Left lung (tissue), 10 donors: ENCODE results near the gene CYP19A1. TPM values are rescaled to one million over a fixed set of nuclear protein-coding genes. Genes with fewer than 3 reads are reported as not detected.

Experiments
- ATAC-seq: fragments of 200-7000 bp; cut with Tn5 transposase; one replicate; pipeline ENCODE4 v1.9.1; 2020; ENCODE audit warnings: moderate library complexity
- DNase-seq, 4 donors: peaks; one replicate each; pipeline ENCODE4 v3.0.0-alpha.2; 2013 to 2020
- H3K27ac ChIP-seq, 2 donors: fragments of 200-600 bp; sonication (generic) in 1 of 2; one replicate each; pipeline versions ENCODE4 v1.5.0 to v1.8.0; 2020 to 2021
- H3K27me3 ChIP-seq, 2 donors: fragments of 200-600 bp; sonication (generic) in 1 of 2; one replicate each; pipeline versions ENCODE4 v1.5.0 to v1.8.0; 2020 to 2021
- H3K36me3 ChIP-seq, 2 donors: fragments of 200-600 bp; sonication (generic) in 1 of 2; one replicate each; pipeline versions ENCODE4 v1.5.0 to v1.8.0; 2020 to 2021
- H3K4me1 ChIP-seq, 2 donors: fragments of 200-600 bp; one replicate each; pipeline ENCODE4 v1.8.0; 2021
- H3K4me3 ChIP-seq, 2 donors: fragments of 200-600 bp; sonication (generic) in 1 of 2; one replicate each; pipeline versions ENCODE4 v1.5.0 to v1.8.0; 2020 to 2021; ENCODE audit warnings: mild to moderate bottlenecking in 1 of 2
- H3K9me3 ChIP-seq, 2 donors: fragments of 200-600 bp; sonication (generic) in 1 of 2; one replicate each; pipeline versions ENCODE4 v1.5.0 to v1.8.0; 2020 to 2021
- intact Hi-C, 2 donors: fragments of 100-400 bp; cut with DNase I; formaldehyde crosslinking; loops; one replicate each; pipeline versions ENCODE4 v1.11.2 to v1.14.2; 2022
- polyA plus RNA-seq, 6 donors: library from polyadenylated mRNA; unstranded; fragments of 120-200 nt; gene quantifications; one replicate each; pipeline ENCODE4 v1.2.1, GENCODE V29; 2013; ENCODE audit not compliant: insufficient read length in 6 of 6
- total RNA-seq, 2 donors: library from RNA; stranded (reverse); fragmentation: NEBNext Ultra II Directional; extraction: Animal tissue kit (Norgen Biotek cat#: 25700); gene quantifications; one replicate each; pipeline ENCODE4 v1.2.1, GENCODE V29; 2021
- TF ChIP-seq, protein P1 (sequence below), 2 donors: fragments of 200-600 bp; sonication (generic) in 1 of 2; IDR thresholded peaks; one replicate each; pipeline versions ENCODE4 v1.5.0 to v1.8.0; 2021; ENCODE audit warnings: antibody characterized with exemption in 2 of 2
- donor health status: DM: no; HTN: yes; CAD: no.
- donor health status: DM: no; HTN: no; CAD: no.

CYP19A1 gene
- total and polyA plus RNA-seq, 8 donors, result 0.13 to 7.1 (median 0.47) TPM; not detected in 2

DNA sequence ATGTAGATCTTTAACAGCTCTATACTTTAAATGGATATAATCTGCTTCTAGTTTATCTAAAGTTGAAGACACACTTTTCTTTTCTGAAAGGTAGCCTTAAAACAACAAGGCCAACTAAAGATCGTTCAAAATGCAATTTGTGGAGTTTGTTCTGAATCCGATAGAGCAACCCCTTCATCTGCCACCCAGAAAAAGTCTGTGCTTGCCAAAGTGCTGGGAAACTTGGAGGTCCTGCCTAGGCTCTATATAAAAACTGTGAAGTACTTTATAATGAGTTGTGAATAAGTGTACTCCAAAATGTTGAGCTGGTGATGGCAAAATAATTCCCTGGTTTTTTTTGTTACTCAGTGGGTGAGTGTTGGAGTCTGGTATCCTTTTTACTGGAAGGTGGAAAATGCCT, 15.6 kb upstream of the CYP19A1 start:
- Histone ChIP-seq H3K36me3 (no peaks in the 10 kb centered on the region), H3K9me3 (no peaks in the 10 kb centered on the region), H3K27ac (no peak overlapping the region), H3K27me3 (no peaks in the 10 kb centered on the region), H3K4me1 (peaks cover 3 to 9% of the 10 kb centered on the region in 2 donors), H3K4me3 (no peak overlapping the region)
- intact Hi-C loops, result no loop called here
- ATAC-seq, result no peak
- no peak for DNase-seq
- TF ChIP-seq, protein P1, sequence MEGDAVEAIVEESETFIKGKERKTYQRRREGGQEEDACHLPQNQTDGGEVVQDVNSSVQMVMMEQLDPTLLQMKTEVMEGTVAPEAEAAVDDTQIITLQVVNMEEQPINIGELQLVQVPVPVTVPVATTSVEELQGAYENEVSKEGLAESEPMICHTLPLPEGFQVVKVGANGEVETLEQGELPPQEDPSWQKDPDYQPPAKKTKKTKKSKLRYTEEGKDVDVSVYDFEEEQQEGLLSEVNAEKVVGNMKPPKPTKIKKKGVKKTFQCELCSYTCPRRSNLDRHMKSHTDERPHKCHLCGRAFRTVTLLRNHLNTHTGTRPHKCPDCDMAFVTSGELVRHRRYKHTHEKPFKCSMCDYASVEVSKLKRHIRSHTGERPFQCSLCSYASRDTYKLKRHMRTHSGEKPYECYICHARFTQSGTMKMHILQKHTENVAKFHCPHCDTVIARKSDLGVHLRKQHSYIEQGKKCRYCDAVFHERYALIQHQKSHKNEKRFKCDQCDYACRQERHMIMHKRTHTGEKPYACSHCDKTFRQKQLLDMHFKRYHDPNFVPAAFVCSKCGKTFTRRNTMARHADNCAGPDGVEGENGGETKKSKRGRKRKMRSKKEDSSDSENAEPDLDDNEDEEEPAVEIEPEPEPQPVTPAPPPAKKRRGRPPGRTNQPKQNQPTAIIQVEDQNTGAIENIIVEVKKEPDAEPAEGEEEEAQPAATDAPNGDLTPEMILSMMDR (IDR thresholded peaks at IDR 0.05), result no peak

- no peak for ATAC-seq
- H3K27me3 ChIP-seq, result no peaks in the 10 kb centered on the region
- TF ChIP-seq, protein P1 (IDR thresholded peaks at IDR 0.05), result no peak
- H3K4me1 ChIP-seq, result peaks cover 3% of the 10 kb centered on the region in 2 donors
- intact Hi-C loops, result no loop called here
- H3K36me3 ChIP-seq, result no peaks in the 10 kb centered on the region
- no peaks in the 10 kb centered on the region for H3K9me3 ChIP-seq
- no peak overlapping the region for H3K27ac ChIP-seq
- H3K4me3 ChIP-seq, result no peak overlapping the region
- DNase-seq, result no peak
These were observed 12.3 kb upstream of the CYP19A1 start for GRCh38 chr15:51350723-51351122.

DNA sequence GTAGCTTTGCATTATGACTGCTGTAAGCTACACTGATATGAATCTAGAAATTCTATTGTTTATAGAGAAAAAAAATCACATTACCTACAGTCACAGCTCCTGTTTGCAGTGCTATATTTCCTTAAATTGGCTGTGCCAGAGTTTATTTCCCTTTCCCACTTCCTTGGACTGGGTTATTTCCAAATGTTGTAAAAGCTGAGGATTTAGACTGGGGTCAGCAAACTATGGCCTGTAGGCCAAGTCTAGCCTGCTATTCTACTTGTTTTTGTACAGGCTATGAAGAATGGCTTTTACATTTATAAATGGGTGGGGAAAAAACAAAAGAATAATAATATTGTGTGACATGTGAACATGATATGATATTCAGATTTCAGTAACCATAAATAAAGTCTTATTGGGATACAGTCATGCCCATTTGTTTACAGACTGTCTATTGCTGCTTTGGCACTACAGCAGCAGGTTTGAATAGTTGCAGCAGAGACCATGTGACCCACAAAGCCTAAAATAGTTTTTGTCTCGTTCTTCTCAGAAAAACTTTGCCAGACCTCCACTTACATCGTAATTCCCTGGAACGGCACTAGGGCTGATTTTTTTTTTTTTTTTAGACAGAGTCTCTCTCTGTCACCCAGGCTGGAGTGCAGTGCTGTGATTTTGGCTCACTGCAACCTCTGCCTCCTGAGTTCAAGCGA, 10.9 kb upstream of the CYP19A1 start:
- ATAC-seq, result peak; percentile 42
- intact Hi-C loops, result no loop called here
- peak overlapping the region in 1 of 2 donors; percentile 54 for H3K27ac ChIP-seq
- peaks cover 2 to 3% of the 10 kb centered on the region in 2 donors for H3K4me1 ChIP-seq
- no peaks in the 10 kb centered on the region for H3K36me3 ChIP-seq
- H3K9me3 ChIP-seq, result no peaks in the 10 kb centered on the region
- no peak for DNase-seq
- no peaks in the 10 kb centered on the region for H3K27me3 ChIP-seq
- TF ChIP-seq, protein P1 (IDR thresholded peaks at IDR 0.05), result no peak
- H3K4me3 ChIP-seq, result no peak overlapping the region

DNA sequence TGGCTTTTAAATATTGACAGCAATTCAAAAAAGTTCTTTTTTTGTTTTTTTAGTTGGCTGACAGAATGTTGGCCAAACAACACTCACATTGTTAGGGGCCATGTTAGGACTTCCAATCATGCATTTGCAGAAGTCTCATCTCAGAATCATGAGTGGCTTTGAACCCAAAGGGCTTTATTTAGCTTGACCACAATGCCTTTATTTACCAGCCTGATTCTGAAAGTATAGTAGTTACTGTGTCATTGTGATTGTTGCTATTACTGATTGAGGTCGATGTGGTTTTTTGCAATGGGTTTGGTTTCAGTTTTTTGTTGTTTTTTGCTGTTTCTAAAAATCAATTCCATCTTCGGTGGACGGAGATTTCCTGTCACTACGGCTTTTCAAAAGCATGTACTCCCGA, 10.3 kb upstream of the CYP19A1 start:
- TF ChIP-seq, protein P1 (IDR thresholded peaks at IDR 0.05), result no peak
- no peaks in the 10 kb centered on the region for H3K36me3 ChIP-seq
- ATAC-seq (no peak), DNase-seq (no peak)
- peaks cover 0 to 3% of the 10 kb centered on the region in 2 donors for H3K4me1 ChIP-seq
- intact Hi-C loops, result no loop called here
- H3K27me3 ChIP-seq, result no peaks in the 10 kb centered on the region
- no peak overlapping the region for H3K4me3 ChIP-seq
- H3K27ac ChIP-seq, result peak overlapping the region in 1 of 2 donors; percentile 54
- no peaks in the 10 kb centered on the region for H3K9me3 ChIP-seq

DNA sequence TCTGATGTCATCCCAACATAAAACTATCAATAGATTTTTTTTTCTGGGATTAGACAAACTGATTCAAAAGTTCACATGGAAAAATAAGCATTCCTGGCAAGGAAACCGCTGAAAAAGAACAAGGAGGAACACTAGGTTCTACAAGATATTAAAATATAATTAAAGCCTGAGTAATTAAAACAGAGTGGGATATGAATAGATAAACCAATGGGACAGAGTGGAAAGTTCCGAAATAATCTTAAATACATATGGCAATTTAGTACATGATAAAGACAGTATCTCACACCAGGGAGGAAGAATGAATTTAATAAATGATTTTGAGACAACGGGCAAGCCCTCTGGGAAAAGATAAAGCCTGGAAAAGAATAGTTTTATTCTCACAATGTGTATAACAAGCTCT, 7.7 kb upstream of the CYP19A1 start:
- intact Hi-C loops, result no loop called here
- Histone ChIP-seq H3K4me3 (no peak overlapping the region), H3K27ac (no peak overlapping the region), H3K36me3 (no peaks in the 10 kb centered on the region), H3K27me3 (peaks cover 0 to 17% of the 10 kb centered on the region in 2 donors), H3K9me3 (no peaks in the 10 kb centered on the region), H3K4me1 (peaks cover 3 to 11% of the 10 kb centered on the region in 2 donors)
- ATAC-seq, result no peak
- no peak for DNase-seq
- TF ChIP-seq, protein P1 (IDR thresholded peaks at IDR 0.05), result no peak
